HG03139 (cell line): Measurements from ENCODE around the gene PLP2.
"Not testable (repeated sequence)": the region's sequence is repeated elsewhere in the genome, so short reads cannot be mapped to it uniquely, and the experiment has no call there.

Experiments
- ATAC-seq: cut with Tn5 transposase; IDR thresholded peaks from one replicate; pipeline ENCODE4 v1.9.1; 2021; ENCODE audit not compliant: unreplicated experiment

PLP2 gene

DNA sequence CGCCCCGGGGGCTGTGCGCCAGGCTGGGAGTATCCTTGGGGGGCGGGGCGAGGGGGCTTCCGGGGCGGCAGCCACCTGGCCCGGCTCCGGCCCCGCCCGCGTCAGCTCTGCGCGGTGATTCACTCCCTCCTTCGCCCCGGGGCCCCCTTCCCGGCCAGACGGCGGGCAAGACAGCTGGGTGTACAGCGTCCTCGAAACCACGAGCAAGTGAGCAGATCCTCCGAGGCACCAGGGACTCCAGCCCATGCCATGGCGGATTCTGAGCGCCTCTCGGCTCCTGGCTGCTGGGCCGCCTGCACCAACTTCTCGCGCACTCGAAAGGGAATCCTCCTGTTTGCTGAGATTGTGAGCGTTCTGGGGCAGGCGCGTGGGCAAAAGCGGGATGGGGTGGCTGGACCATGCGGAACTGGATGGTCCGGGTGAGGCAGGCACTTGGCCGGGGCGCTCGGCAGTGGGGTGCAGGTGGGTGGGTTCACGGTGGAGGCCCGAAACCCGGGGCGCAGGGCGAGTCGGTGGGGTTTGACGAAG is at the start of gene PLP2:
PLP2 (plus strand) TSS at position 147 of the 528 bp plus-strand sequence; CDS start at position 250, 103 bp downstream.
- ATAC-seq: peak; percentile 40

DNA sequence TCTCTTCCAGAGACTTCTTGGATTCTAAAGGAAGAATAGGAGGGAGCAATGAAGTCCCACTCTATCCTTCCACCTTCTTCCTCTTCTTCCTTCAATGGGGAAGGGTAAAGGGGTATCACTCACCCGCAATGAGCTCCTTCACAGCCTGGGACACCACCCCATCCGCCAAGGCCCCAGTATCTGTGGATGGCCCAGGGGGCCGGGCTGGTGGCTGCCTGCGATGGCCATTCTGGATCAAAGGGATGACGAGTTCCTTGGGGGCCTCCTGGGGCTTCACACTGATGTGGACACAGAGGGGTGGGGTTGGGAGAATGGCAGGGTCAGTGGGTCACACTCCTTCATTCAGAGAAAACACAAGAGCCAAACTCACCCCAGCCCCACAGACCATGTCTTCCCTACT is 49.2 kb upstream of the PLP2 start:
- ATAC-seq: no peak

DNA sequence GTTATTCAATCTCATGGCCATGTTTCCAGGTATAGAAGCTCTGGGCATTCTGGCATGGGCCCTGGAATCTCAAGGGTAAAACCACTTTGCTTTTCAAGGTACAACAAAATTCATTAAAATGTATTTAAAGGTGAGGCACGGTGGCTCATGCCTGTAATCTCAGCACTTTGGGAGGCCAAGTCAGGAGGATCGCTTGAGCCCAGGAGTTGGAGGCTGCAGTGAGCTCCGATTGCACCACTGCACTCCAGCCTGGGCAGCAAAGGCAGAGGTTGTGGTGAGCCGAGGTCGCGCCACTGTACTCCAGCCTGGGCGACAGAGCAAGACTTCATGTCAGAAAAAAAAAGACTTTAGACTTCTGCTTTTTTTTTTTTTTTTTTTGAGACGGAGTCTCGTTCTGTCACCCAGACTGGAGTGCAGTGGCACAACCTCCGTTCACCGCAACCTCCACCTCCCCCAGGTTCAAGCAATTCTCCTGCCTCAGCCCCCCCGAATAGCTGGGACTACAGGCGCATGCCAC is 43.9 kb upstream of the PLP2 start:
- not testable (repeated sequence) for ATAC-seq

GRCh38 chrX:49129427-49129826 is 42.3 kb upstream of the PLP2 start:
- no peak for ATAC-seq

- ATAC-seq: not testable (repeated sequence)
Observed at GRCh38 chrX:49132275-49132674, 39.4 kb upstream of the PLP2 start.

DNA sequence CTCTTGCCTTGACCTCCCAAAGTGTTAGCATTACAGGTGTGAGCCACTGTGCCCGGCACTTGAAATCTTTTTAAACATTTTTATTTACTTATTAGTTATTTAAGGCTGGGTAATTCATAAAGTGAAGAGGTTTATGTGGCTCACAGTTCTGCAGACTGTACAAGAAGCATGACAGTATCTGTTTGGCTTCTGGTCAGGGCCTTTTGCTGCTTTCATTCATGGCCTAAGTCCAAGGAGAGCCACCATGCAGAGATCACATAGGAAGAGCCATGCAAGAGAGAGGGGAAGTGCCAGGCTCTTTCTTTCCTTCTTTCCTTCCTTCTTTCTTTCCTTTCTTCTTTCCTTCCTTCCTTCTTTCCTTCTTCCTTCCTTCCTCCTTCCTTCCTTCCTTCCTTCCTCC is 37.9 kb upstream of the PLP2 start:
- ATAC-seq: no peak

DNA sequence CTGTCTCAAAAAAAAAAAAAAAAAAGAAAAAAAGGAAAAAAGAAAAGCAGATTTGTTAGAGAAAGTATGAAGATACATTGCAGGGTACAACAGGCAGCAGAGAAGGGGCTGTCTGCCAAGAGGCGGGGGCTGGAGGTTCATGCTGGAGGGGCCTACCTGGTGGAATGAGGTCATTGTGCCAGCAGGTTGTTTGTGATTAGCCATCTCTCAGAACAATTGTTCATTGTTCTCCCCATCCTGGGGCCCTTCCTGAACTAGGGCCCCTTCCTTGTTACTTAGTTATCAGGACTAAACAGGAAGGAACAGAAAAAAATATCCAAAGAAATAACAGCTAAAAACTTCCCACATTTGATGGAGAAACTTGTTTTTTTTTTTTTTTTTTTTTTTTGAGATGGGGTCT is 34.2 kb upstream of the PLP2 start:
- no peak for ATAC-seq

DNA sequence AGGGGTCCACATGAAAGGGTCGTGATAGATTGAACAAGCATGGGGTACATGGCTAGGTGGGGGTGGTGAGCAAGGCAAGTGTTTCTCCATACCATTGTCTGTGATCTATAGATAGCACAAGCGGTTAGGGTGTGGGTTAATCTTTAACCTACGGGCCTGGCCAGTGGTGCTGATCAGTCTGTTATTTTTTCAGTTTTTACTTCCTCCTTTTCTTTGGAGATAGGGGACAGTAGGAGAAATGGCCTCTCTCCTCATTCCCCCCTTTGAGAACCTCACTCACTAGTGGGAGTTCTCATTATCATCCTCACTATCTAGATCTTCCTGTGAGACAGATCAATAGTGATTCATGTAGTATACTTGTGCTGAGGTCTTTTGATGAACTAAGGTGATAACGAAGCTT is 32.0 kb upstream of the PLP2 start:
- ATAC-seq: no peak

DNA sequence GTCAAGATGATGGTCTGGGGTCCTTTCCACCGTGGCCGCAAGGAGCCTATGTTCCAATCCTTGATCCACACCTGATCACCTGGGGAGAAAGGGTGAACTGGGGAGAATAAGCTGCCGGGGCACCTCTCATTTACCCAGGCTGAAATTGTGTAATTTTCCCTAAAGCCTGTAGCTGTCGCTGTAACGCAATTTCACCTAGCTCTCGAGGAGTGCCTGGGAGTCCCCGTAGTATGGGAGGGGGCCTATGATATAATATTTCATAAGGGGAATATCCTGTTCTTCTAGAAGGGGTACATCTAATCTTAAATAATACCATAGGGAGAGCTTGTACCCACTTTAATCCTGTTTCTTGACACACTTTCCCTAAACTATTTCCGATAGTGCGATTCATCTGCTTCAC is 29.4 kb upstream of the PLP2 start:
- not testable (repeated sequence) for ATAC-seq

DNA sequence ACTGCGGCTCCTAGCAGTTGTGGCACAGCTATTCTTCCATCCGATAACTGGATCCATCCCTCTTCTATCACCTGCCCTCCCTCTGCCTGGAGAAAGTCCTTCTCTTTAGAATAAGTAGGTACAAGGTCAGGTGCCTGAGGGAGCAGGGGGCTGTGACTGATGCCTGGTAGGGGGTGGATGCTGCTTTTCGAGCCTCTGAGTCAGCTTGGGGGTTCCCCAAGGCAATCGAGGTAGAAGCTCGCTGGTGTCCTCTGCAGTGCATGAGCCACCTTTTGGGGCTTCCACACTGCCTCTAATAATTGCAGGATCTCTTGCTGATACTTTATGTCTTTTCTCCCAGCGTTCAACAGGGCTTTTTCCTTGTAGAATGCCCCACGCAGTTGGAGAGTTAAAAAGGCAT is 28.5 kb upstream of the PLP2 start:
- ATAC-seq: not testable (repeated sequence)

DNA sequence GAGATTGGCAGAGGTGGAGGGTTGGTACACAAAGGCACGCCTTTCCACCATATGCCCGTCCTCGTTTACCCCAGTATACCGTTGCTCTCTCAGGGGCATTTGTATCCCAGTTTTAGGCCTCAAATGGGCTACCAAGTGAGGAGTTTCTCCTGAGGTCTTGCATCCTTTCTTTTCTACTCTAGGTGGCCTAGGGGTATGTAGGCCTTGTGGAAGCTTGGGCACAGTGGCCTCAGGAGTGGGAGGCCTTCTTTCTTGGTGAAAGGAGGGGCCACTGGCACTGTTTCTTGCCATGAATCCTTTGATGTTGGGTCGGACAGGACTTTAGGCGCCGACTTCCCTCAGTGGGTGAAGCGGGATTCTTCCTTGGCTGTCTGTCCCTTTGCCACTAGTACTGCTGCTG is 24.4 kb upstream of the PLP2 start:
- ATAC-seq: no peak

- no peak for ATAC-seq
Observed at GRCh38 chrX:49147936-49148335, 23.8 kb upstream of the PLP2 start.

DNA sequence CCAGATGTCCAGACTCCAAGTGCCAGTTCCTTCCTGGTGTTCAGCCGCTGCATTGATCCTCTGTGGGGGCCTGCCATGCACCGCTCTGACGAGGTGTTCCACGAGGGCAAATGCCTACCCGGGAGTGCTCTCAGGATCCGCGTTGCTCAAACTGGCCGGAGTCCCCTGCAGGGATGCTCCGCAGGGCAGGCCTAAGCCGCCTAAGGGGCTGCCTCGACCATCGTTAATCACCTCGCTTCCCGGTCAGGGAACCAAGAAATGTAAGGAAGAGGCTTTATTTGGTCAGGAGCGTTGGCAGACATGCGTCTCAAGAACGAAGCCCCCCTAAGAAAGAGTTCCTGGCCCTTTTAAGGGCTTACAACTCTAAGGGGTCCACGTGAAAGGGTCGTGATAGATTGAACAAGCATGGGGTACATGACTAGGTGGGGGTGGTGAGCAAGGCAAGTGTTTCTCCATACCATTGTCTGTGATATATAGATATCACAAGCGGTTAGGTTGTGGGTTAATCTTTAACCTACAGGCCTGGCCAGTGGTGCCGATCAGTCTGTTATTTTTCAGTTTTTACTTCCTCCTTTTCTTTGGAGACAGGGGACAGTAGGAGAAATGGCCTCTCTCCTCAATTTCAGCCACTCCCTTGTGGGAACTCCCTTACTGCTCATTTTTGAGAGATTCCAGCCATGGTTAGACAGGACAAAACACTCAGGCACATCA is 23.2 kb upstream of the PLP2 start:
- not testable (repeated sequence) for ATAC-seq

GRCh38 chrX:49149291-49149690 is 22.4 kb upstream of the PLP2 start:
- ATAC-seq: not testable (repeated sequence)

- ATAC-seq: no peak
Observed at GRCh38 chrX:49153467-49153866, 18.2 kb upstream of the PLP2 start.

- no peak for ATAC-seq
Observed at GRCh38 chrX:49155243-49155899, 16.3 kb upstream of the PLP2 start.

DNA sequence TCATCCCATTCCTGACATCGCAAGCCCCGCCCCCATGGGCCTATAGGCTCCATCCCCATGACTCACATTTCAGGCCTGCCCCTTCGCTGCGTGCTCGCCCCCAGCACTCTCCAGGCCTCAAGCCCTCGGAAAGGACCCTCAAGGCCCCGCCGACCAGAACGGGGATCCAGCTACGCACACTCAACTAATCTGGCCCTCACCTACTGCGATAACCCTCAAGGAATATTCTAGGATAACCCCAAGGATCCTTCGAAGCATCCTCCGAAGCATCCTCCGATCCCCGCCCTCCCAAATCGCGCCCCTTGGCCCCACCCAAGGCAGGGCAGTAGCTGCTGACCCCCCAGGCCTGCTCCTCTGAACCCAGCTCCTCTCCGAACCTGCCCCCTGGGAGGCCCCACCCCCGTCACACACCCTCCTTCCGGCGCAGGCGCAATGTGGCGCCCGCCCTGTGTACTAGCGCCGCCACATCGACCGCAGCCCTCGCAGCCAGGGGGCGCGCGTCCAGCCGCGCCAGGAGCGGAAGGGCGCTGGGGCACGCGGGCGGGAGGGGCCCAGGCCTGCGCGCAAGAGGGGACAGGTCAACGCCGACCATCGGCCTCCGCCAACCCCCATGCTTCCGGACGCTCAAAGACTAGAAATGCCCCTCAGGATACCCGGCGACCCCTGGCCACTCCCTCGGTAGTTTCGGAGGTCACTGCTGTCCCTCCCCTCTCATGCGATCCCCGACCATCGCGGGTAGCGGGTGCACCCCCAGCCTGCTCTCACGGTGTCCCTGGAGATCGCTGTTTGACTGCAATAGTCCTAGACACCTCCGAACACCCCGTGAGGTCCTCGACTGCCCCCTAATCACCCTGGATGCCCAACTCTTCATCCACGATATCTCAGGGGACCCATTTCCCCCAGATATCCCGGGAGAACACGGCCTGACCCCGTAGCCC is 15.5 kb upstream of the PLP2 start:
- peak; percentile 89 for ATAC-seq

GRCh38 chrX:49157194-49157593 is 14.5 kb upstream of the PLP2 start:
- ATAC-seq: no peak

- ATAC-seq: no peak
Observed at GRCh38 chrX:49160908-49161307, 10.8 kb upstream of the PLP2 start.

GRCh38 chrX:49161632-49162031 is 10.1 kb upstream of the PLP2 start:
- no peak for ATAC-seq

- ATAC-seq: no peak
Observed at GRCh38 chrX:49162620-49163019, 9.1 kb upstream of the PLP2 start, which contains the start of gene MAGIX. Gene MAGIX (plus strand): TSS chrX:49162758. CDS start chrX:49162890, 132 bp downstream.
